ENCODE measurements around the gene NR6A1.

The NR6A1 gene

GRCh38 chr9:124468061-124468740 is 302.9 kb downstream of the NR6A1 start:
- FAIRE-seq: no peak

GRCh38 chr9:124467410-124468060 is 303.6 kb downstream of the NR6A1 start:
- TF ChIP-seq, protein P1, sequence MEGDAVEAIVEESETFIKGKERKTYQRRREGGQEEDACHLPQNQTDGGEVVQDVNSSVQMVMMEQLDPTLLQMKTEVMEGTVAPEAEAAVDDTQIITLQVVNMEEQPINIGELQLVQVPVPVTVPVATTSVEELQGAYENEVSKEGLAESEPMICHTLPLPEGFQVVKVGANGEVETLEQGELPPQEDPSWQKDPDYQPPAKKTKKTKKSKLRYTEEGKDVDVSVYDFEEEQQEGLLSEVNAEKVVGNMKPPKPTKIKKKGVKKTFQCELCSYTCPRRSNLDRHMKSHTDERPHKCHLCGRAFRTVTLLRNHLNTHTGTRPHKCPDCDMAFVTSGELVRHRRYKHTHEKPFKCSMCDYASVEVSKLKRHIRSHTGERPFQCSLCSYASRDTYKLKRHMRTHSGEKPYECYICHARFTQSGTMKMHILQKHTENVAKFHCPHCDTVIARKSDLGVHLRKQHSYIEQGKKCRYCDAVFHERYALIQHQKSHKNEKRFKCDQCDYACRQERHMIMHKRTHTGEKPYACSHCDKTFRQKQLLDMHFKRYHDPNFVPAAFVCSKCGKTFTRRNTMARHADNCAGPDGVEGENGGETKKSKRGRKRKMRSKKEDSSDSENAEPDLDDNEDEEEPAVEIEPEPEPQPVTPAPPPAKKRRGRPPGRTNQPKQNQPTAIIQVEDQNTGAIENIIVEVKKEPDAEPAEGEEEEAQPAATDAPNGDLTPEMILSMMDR (IDR thresholded peaks at IDR 0.05; ENCODE audit: insufficient read depth, missing control alignments): no peak
- DNase-seq (ENCODE audit: insufficient read length, low spot score): no peak
- FAIRE-seq: no peak

More at GRCh38 chr9:124468061-124468740, 302.9 kb downstream of the NR6A1 start:
- TF ChIP-seq, protein P1 (IDR thresholded peaks at IDR 0.05; ENCODE audit: insufficient read depth, missing control alignments): no peak
- no peak for DNase-seq (ENCODE audit: insufficient read length, low spot score)
